ENCODE results near the gene PLEKHG4B.
"Not testable (repeated sequence)": the region's sequence is repeated elsewhere in the genome, so short reads cannot be mapped to it uniquely, and the experiment has no call there.

PLEKHG4B gene

DNA sequence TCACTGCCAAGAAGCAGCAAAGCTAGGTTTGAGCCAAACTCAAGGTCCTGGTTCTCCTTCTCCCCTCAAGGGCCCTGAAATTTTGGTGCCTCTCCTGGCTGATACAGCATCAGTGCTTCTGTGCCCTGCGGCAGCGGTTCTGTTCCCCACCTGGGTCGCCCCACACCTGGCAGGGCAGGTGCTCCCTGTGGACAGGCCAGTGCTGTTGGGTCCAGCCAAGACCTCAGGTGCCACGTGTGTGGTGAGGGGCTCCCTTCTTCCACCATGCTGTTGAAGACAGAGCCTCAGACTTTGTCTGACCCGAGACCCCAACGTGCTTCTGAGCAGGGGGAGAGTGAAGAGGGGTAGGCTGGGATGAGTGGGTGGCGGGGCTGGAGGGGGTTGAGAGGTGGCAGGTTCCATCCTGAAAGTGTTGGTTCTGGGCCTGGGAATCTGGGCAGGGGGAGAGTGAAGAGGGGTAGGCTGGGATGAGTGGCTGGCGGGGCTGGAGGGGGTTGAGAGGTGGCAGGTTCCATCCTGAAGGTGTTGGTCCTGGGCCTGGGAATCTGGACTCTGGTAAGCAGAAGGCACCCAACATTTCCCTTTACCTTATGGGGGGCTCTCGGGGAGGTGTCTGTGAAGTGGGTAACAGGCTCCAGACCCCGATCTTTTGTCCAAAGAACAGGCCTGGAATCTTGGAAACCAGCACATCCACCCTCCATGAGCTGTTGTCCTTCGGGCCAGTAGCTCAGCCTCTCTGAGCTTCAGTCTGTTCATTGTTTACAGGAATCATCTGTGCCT, 2.3 kb downstream of the PLEKHG4B start:
- no peak for DNase-seq

DNA sequence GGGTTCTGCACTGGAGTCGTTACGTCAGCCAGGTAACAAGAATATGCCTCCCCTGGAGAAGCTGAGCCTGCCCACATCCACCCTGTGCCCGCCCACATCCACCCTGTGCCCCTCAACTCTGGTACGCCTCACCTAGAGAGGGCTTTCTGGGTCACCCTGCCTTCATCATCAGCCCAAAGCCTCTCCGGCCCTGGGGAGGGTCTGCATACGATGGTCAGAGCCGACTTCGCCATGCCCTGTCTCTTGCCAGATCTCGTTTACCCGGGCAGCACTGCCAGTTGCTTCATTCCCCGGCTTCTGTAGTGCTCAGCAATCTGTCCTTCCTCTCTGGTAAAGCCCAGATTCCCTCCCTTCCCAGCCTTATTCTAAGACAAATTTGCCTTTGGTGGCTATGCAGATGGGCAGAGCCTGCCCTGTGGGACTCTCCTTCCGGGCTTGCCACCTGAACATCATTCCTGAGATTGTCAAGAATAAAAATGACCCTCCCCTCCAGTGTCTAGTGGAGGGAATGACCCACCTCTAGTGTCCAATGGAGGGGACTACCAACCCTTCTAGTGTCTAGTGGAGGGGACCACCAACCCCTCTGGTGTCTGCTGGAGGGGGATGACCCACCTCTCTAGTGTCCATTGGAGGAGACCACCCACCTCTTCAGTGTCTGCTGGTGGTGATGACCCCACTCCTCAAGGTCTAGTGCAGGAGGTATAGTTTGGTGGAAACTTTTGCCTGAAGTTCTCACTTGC, 3.4 kb downstream of the PLEKHG4B start:
- no peak for DNase-seq

DNA sequence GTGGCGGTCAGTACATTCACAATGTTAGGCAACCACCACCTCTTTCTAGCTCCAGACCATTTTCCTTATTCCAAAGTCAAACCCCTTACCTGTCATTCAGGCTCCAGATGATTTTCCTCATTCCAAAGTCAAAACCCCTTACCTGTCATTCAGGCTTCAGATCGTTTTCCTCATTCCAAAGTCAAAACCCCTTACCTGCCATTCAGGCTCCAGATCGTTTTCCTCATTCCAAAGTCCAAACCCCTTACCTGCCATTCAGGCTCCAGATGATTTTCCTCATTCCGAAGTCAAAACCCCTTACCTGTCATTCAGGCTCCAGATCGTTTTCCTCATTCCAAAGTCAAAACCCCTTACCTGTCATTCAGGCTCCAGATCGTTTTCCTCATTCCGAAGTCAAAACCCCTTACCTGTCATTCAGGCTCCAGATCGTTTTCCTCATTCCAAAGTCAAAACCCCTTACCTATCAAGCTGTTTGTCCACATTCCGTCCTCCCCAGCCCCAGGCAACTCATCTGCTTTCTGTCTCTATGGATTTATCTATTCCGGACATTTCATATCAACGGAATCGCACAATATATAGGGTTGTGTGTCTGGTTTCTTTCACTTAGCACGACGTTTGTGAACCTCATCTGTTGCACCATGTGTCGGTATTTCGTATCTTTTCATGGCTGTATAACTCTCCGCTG, 5.2 kb downstream of the PLEKHG4B start:
- no peak for DNase-seq

DNA sequence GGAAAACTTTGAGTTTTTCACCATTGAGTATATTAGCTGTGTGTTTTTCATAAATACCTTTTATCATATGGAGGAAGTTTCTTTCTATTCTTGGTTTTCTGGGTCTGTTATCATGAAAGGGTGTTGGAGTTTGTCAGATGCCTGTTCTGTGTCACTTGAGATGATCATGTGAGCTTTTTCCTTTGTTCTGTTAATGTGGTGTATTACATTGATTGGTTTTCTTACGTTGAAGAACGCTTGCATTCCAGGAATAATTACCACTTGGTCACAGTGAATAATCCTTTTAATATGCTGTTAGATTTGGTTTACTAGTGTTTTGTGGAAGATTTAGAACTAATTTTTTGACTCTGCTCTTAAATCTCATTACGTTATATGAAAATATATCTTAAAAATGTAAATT, 7.8 kb downstream of the PLEKHG4B start:
- DNase-seq = no peak

DNA sequence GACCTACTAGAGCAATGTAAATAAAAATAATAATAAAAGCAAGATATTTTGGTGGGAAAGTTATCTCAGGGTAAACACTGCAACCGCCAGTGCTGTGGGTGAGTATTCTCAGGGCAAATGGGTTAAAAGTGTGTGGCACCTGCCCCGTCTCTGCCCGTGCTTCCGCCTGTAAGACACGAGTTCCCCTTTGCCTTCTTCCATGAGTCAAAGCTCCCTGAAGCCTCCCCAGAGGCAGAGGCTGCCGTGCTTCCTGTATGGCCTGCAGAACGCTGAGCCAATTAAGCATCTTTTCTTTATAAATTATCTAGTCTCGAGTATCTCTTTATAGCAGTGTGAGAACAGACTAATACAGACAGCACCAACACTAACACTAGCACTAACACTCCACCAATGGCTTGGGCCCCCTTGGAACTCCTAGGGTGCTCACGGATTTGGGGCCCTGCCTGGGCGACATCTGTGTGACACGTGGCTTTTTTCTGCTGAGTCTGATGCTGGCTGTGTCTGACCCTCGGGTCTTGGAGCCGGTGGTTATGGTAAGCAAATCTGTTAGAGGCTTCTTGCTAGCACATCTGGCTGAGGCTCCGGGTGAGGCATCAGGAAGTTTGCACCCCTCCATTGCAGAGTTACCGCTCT, 10.6 kb downstream of the PLEKHG4B start:
- no peak for DNase-seq

DNA sequence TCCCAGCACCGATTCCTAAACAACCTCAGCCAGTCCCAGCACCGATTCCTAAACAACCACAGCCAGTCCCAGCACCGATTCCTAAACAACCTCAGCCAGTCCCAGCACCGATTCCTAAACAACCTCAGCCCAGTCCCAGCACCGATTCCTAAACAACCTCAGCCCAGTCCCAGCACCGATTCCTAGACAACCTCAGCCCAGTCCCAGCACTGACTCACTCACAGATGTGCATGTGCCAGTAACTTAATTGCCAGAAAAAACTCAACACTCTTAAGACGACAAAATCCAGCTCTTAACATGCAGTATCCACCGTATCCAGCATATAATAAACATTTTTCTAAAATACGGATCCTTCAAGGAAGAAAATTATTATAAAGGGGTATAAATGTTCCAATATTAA, 12.1 kb downstream of the PLEKHG4B start:
- DNase-seq = not testable (repeated sequence)

DNA sequence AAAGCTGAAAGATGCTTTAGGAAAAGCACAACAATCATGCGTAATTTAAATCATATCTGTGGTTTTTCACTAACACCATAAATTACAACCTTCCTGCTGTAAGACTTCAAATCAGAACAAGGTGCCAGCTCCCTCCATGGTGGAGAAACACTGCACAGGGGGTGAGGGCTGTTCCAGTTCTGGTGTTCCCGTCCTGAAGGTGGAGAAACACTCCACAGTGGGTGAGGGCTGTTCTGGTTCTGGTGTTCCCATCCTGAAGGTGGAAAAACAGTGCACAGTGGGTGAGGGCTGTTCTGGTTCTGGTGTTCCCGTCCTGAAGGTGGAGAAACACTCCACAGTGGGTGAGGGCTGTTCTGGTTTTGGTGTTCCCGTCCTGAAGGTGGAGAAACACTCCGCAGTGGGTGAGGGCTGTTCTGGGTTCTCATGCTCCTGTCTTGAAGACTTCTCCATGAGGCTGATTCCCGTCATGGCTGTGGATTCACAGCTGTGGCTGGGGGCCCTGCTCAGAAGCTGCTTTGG, 12.9 kb downstream of the PLEKHG4B start:
- no peak for DNase-seq

DNA sequence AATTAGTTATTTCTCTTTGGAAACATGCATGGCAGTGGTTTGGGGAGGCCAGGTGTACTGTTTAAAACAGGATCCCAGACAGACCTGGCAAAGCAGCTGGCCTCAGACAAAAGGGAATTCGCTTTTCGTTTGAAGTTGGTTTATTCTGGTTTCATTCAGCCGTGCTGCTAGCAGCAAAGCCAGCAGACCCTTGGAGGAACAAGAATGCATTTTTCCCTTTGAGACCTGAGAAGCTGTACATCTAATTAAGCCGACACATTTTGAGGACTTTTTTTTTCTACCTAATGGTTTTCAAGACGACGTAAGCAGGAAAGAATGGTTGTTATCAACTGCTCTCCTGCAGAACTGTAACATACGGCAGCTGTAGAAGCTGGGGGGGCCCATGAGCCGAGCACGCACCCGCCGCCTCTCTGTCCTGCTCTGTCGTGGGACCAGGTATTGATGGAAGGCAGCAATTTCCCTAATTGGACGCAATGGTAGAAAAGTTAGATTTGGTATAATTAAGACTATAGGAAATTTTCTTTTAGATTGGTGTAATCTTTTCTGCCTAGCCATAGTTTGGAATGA, 13.6 kb downstream of the PLEKHG4B start:
- no peak for DNase-seq

DNA sequence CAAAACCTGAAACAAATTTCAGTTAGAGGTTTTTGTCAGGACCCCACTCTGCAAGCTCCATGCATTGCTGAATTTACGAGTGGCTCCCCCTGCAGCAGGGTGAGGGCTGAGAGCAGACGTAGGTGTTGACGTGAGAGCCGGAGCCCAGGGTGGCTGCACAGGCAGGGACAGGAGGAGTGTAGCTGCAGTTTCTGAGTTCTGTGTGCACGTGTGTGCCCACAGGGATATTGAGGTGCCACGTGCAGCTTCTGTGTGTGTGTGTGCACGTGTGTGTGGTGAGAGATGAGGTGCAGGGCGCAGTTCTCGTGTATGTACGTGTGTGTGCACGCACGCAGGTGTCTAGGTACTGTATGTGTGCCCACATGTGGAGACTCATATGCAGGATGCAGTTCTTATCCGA, 14.6 kb downstream of the PLEKHG4B start:
- DNase-seq = no peak

DNA sequence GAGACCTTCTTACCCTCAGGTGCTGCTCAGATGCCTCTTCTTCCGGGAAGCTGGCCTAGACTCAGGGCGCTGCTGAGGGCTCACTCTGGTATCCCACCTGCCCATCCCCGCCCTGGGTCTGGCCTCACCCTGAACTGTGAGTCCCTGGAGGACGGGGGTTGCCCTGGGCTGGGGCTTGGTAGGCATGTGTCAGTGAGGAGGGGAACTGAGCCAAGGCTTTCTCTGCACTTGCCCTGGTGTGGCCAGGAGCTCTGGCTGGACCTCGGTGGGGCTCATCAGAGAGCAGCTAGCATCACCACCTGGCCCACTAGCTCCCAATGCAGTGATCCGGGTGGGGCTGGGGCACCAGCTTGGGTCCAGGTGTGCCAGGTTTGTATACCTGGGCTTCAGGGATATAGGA, 15.6 kb downstream of the PLEKHG4B start:
- DNase-seq = no peak

DNA sequence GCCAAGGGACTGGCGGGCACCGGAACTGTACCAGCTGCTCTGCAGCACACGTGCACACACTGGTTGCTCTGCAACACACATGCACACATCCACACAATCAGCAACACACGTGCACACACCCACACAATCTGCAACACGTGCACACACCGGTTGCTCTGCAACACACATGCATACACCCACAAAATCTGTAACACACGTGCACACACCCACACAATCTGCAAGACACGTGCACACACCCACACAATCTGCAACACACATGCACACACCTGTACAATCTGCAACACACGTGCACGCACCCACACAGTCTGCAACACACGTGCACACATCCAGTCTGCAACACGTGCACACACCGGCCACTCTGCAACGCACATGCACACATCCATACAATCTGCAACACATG, 17.9 kb downstream of the PLEKHG4B start:
- DNase-seq = no peak

DNA sequence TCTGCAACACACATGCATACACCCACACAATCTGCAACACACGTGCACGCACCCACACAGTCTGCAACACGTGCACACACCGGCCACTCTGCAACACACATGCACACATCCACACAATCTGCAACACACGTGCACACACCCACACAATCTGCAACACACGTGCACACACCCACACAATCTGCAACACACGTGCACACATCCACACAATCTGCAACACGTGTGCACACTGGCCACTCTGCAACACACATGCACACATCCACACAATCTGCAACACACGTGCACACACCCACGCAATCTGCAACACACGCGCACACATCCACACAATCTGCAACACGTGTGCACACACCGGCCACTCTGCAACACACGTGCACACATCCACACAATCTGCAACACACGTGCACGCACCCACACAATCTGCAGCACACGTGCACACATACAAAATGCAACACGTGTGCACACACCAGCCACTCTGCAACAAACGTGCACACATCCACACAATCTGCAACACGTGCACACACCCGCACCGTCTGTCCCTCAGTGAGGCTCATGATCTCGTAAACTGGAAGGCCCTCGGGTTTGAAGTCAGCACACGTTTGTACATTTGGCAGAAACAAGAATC, 18.4 kb downstream of the PLEKHG4B start:
- DNase-seq = no peak

DNA sequence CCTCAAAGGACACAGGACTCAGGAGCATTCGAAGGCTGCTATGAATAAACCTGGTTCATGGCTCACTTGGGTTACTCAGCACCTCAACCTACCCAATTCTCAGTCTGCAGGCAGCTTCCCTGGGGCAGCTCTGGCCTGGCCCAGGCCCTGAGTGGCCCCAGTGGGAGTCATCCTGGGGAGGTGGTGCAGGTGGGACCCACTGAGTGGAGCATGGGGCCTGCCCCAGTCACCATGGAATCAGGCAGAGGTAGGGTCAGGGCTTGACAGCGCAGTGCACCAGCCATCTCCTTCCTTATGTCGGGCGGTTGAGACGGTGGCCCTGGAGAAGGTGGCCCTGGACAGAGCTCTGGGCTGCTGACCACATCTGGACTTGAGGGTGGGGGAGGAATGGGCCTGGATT, 19.2 kb downstream of the PLEKHG4B start:
- no peak for DNase-seq

DNA sequence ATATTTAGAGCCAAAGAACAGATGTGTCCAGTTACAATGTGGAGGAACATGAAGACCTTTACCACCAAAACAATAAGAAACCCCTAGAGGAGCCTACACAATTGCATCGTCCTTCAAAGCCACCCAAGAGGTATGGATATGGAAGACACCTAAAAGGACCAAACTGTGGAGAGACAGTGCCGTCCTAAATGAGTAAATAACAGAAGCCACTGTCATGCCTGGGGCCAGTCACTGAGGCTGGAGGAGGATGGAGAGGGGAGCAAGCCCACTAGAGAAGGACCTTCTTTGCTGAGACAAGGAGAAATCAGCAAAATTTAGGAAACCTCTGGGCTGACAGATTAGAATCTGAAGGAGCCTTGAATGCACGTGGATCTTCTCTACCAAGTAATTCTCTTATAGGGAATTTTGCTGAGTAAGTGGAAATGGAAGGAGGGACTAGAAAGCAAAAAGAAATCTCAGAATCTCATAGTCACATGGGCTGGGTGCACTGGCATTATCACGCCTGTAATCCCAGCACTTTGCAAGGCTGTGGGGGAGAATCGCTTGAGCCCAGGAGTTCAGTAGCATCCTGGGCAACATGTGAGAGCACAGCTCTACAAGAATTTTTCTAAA, 27.6 kb downstream of the PLEKHG4B start:
- no peak for DNase-seq

DNA sequence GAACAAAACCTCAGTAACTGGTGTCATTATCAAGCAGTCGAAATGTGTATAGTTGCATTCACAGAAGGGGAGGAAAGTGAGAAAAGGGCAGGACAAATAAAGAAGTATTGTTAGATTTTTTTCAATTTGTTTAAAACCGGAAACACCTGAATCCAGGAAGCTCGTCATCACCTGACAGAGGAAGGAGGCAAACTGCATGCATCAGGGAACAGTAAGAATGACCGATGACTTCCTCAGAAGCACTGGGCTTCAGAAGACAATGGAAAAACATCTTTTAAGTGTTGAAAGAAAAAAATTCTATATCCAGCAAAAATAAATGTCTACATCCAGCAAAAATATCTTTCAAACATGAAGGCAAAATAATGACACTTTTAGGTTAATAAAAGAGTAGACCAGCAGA, 29.5 kb downstream of the PLEKHG4B start:
- DNase-seq = no peak

DNA sequence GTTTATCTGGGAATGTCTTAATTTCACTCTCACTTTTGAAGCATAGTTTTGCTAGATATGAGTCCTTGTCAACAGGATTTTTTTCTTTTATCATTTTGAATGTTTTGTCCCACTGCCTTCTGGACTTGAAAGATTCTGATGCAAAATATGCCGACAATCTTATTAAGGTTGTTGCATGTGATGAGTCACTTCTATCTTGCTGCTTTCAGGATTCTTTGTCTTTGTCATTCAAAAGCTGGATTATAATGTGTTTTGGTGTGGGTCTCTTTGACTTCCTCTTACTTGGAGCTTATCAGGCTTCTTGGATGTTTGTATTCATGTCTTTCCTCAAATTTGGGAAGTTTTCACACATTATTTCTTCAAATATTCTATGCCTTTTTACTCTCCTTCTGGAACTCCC, 33.8 kb downstream of the PLEKHG4B start:
- DNase-seq = no peak

DNA sequence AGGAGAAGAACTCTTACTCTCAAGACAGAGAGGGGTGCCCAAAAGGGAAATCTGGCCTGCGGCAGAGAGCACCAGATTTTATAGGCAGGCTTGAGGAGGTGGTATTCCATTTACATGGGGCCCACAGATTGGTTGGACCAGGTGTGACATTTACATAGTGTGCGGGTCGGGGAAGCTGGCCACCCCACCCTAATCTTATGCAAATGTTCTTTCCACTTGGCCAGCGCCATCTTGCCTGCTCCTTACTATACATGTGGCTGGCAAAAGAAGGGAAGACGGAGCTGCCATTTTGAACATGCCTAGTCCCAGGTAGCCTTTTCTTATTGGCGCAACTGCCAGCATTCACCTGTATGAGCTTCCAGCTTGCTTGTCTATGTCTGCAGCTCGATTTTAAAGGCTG, 34.8 kb downstream of the PLEKHG4B start:
- no peak for DNase-seq

DNA sequence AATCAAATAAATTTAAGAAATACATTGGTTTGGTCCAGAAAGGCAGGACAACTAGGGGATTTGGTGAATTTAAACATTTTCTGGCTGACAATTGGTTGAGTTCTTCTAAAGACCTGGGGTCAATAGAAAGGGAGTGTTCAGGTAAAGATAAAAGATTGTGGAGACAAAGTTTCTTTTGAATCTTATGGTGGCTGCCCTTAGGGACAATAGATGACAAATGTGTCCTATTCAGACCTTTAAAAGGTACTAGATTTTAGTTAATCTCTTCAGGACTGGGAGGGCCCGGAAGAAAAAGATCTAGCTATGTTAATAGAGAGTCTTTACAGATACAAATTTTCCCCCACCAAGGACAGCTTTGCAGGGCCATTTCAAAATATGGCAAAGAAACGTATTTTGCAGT, 35.9 kb downstream of the PLEKHG4B start:
- no peak for DNase-seq

DNA sequence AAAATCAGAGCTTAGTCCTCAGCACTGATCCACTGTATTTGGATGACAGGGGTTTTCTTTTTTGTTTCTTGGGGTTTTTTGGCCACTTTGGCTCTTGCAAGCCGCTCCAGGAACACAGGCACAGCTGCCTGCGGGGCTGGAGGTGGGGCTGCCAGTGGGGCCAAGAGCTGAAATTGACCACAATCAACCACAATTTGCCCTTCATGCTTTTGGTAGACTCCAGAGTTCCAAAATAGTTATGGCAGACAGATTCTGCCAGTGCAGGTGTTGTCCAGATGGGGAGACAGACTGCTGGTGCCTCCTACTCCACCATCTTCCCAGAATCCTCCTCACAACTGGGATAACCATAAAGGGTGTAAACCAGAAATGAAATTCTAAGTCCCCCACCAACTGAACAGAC, 36.5 kb downstream of the PLEKHG4B start:
- DNase-seq = no peak

DNA sequence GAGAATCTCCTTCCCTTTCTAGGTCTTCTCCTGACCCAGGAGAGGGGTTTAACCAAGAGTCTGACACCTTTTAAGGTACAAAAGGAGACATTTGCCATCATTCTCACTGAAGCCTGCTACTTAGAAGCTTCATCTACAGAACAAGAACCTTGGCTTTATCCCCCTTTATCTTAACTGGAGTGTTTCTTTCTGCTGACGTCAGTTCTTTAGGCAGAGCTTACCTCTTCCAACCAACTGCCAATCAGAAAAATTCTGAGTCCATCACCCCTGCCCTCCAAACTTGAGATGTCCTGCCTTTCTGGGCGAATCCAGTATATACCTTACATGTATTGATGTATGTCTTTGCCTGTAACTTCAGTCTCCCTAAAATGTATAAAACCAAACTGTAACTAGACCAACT, 37.2 kb downstream of the PLEKHG4B start:
- no peak for DNase-seq

DNA sequence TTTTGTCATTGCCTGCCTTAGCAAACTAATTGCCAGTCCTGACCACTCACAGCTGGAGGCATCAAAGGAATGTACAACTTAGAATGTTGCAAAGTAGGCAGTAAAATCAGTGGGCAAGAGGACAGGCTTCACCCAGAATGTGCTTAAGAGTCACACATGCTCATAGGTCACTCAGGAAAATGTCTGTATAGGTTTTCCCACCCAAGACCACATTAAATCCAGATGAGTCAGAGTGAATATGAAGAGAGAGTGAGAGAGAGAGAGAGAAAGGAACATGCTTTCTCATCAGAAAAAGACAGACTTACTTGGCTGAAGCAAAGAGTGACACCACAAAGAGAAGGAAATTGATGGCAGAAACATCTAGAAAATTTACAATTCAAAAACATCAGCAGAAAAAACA, 37.9 kb downstream of the PLEKHG4B start:
- DNase-seq = no peak

DNA sequence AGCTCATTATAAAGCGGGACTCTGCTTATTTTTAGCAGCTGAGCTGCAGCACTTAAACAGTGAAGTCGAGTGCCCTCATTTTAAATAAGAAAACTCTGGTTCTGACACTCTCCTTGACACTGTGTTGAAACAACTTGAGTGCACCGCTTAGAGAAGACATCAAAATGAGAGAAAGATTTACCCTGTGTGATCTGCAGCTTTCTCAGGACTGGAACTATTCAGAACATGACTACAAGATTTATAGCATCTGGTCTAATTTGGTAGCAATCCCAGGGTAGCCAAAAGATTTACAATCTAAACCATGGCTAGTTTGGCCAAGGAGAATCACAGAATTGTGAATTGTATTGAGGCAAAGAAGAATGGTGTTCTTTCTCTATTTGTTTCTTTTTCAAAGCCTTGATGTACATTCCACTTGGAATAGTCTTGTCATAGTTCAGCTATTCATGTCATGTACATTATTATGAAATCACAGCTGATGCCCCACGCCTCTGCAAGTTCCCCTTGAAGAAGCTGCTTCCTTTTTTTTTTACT, 38.7 kb downstream of the PLEKHG4B start:
- no peak for DNase-seq

Measured in activated CD8-positive, alpha-beta memory T cell treated with anti-CD3 and anti-CD28 coated beads for 24 hours (primary cell).